ENCODE data around the gene DOP1B.

The DOP1B gene

DNA sequence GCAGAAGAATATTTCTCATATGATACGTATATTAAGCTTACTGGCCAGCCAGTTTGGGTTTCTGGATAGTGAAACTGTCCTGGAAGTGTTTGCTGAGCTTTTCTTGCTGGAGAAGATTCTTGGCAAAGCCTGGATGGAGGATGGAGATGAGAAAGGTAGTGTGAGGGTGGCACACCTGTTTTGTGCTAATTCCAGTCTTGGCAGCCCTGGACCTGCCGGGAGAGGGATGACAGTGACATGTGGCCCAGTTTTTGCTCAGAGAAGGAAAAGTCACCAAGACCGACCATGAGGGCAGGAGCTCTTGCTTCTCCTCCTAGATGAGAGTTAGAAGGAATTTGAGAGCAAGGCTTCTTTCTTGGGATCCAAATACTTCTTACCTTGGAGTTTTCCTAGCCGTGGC is 34.1 kb downstream of the DOP1B start:
- no peak overlapping the region for H2BK15ac ChIP-seq (ENCODE audit: low read length)
- H3K18ac ChIP-seq (ENCODE audit: low read length) = no peak overlapping the region
- no peak overlapping the region for H3K14ac ChIP-seq (ENCODE audit: low read length)
- H3K9ac ChIP-seq (ENCODE audit: low read depth, low read length, poor library complexity) = no peak overlapping the region
- WGBS, 2 donors (ENCODE audit: extremely low coverage in 2 of 2, insufficient read length in 2 of 2, insufficient replicate concordance in 1 of 2) = no CpG with 5 or more reads among the region's 4 CpGs
- no peak overlapping the region for H2BK5ac ChIP-seq (ENCODE audit: low read length)
- no peak overlapping the region for H4K8ac ChIP-seq (ENCODE audit: low read depth, low read length)
- no peak overlapping the region for H3K4me2 ChIP-seq (ENCODE audit: insufficient read depth, low read length, poor library complexity, severe bottlenecking)
- no peaks in the 10 kb centered on the region for H3K27me3 ChIP-seq (ENCODE audit: control insufficient read depth in 3 of 3, insufficient read depth in 3 of 3, low read depth in 1 of 3, low read length in 3 of 3)
- no peak overlapping the region for H3K4me3 ChIP-seq (ENCODE audit: low read length in 2 of 2)
- no peak overlapping the region for H2BK120ac ChIP-seq (ENCODE audit: low read depth, low read length)
- DNase-seq (ENCODE audit: low spot score) = no peak
- H2BK12ac ChIP-seq (ENCODE audit: low read length) = no peak overlapping the region
- no peak overlapping the region for H2AFZ ChIP-seq (ENCODE audit: low read length)
- H2AK5ac ChIP-seq (ENCODE audit: low read depth, low read length) = no peak overlapping the region
- no peak overlapping the region for H4K91ac ChIP-seq (ENCODE audit: low read depth, low read length, poor library complexity)
- no peaks in the 10 kb centered on the region for H3K79me1 ChIP-seq (ENCODE audit: low read depth, low read length)
- H3K23ac ChIP-seq (ENCODE audit: low read depth, low read length, poor library complexity) = no peak overlapping the region
- no peaks in the 10 kb centered on the region for H3K36me3 ChIP-seq (replicated peaks in 1 of 2; ENCODE audit: control insufficient read depth in 2 of 2, insufficient read depth in 2 of 2, low read length in 2 of 2)
- H3K4ac ChIP-seq (ENCODE audit: low read length) = no peak overlapping the region
- peaks cover 6 to 7% of the 10 kb centered on the region in 2 donors for H3K4me1 ChIP-seq (ENCODE audit: control insufficient read depth in 2 of 2, insufficient read depth in 1 of 2, low read depth in 1 of 2, low read length in 2 of 2)
- H3K9me3 ChIP-seq (replicated peaks in 1 of 2; ENCODE audit: control insufficient read depth in 2 of 2, insufficient read depth in 1 of 2, low read depth in 1 of 2, low read length in 2 of 2) = peaks cover 0 to 1% of the 10 kb centered on the region in 2 donors
- no peak overlapping the region for H3K27ac ChIP-seq (replicated peaks; ENCODE audit: low read length)

DNA sequence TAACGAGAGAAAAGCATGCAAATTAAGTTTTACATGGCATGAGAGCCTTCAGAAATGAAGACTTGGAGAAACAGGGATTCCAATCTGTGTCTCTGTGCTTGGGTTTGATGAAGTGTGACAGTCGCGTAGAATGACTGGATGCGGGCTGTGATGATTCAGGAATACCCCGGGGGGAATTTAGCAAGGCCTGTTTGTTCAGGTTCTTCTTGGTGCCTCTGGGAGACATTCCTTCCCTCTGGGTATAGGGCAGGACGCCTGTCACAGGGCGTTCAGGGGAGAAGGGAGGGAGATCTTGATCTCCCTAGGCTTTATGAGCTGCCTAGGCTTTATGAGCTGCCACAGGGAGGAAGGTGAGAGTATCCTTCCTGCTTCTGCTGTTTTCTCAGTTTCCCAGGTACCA is 36.6 kb downstream of the DOP1B start:
- H3K23ac ChIP-seq (ENCODE audit: low read depth, low read length, poor library complexity) = no peak overlapping the region
- no peak overlapping the region for H3K27ac ChIP-seq (replicated peaks; ENCODE audit: low read length)
- H3K18ac ChIP-seq (ENCODE audit: low read length) = no peak overlapping the region
- H3K4me2 ChIP-seq (ENCODE audit: insufficient read depth, low read length, poor library complexity, severe bottlenecking) = no peak overlapping the region
- no peaks in the 10 kb centered on the region for H3K27me3 ChIP-seq (ENCODE audit: control insufficient read depth in 3 of 3, insufficient read depth in 3 of 3, low read depth in 1 of 3, low read length in 3 of 3)
- H3K79me1 ChIP-seq (ENCODE audit: low read depth, low read length) = no peaks in the 10 kb centered on the region
- DNase-seq (ENCODE audit: low spot score) = no peak
- no peak overlapping the region for H2BK12ac ChIP-seq (ENCODE audit: low read length)
- H4K91ac ChIP-seq (ENCODE audit: low read depth, low read length, poor library complexity) = no peak overlapping the region
- no peak overlapping the region for H3K4ac ChIP-seq (ENCODE audit: low read length)
- no peaks in the 10 kb centered on the region for H3K9me3 ChIP-seq (replicated peaks in 1 of 2; ENCODE audit: control insufficient read depth in 2 of 2, insufficient read depth in 1 of 2, low read depth in 1 of 2, low read length in 2 of 2)
- H2BK120ac ChIP-seq (ENCODE audit: low read depth, low read length) = no peak overlapping the region
- H3K36me3 ChIP-seq (replicated peaks in 1 of 2; ENCODE audit: control insufficient read depth in 2 of 2, insufficient read depth in 2 of 2, low read length in 2 of 2) = no peaks in the 10 kb centered on the region
- no peak overlapping the region for H2AFZ ChIP-seq (ENCODE audit: low read length)
- H4K8ac ChIP-seq (ENCODE audit: low read depth, low read length) = no peak overlapping the region
- no peak overlapping the region for H2BK15ac ChIP-seq (ENCODE audit: low read length)
- no peak overlapping the region for H3K14ac ChIP-seq (ENCODE audit: low read length)
- H3K4me1 ChIP-seq (ENCODE audit: control insufficient read depth in 2 of 2, insufficient read depth in 1 of 2, low read depth in 1 of 2, low read length in 2 of 2) = peaks cover 5% of the 10 kb centered on the region in 2 donors
- no peak overlapping the region for H2AK5ac ChIP-seq (ENCODE audit: low read depth, low read length)
- WGBS, 2 donors (ENCODE audit: extremely low coverage in 2 of 2, insufficient read length in 2 of 2, insufficient replicate concordance in 1 of 2) = no CpG with 5 or more reads among the region's 7 CpGs
- no peak overlapping the region for H3K4me3 ChIP-seq (ENCODE audit: low read length in 2 of 2)
- no peak overlapping the region for H3K9ac ChIP-seq (ENCODE audit: low read depth, low read length, poor library complexity)
- H2BK5ac ChIP-seq (ENCODE audit: low read length) = no peak overlapping the region

DNA sequence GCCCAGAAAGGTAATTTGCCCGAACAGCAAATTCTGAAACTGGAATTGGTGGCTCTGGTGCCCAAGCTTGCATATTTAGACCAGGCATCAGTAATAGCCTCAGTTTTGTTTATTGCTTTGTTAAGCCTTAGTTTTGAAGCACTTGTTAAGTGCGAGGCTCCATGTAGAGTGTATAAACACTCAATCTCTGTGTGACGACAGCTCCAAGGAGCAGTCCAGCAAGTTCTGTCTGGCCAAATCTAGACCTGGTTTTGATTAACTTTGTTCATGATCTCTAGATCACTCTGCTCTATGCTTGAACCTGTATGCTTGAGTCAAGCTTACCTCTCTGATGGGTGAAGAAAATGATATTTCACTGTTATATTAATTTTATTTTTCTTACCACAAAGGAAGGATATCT is 37.4 kb downstream of the DOP1B start:
- Histone ChIP-seq H4K8ac (ENCODE audit: low read depth, low read length) (no peak overlapping the region), H2AFZ (ENCODE audit: low read length) (no peak overlapping the region), H3K4me2 (ENCODE audit: insufficient read depth, low read length, poor library complexity, severe bottlenecking) (no peak overlapping the region), H3K9me3 (replicated peaks in 1 of 2; ENCODE audit: control insufficient read depth in 2 of 2, insufficient read depth in 1 of 2, low read depth in 1 of 2, low read length in 2 of 2) (no peaks in the 10 kb centered on the region), H3K9ac (ENCODE audit: low read depth, low read length, poor library complexity) (no peak overlapping the region), H4K91ac (ENCODE audit: low read depth, low read length, poor library complexity) (no peak overlapping the region), H3K23ac (ENCODE audit: low read depth, low read length, poor library complexity) (no peak overlapping the region), H3K79me1 (ENCODE audit: low read depth, low read length) (no peaks in the 10 kb centered on the region), H2BK12ac (ENCODE audit: low read length) (no peak overlapping the region), H2BK120ac (ENCODE audit: low read depth, low read length) (no peak overlapping the region), H3K4me3 (ENCODE audit: low read length in 2 of 2) (no peak overlapping the region), H2BK15ac (ENCODE audit: low read length) (no peak overlapping the region), H2BK5ac (ENCODE audit: low read length) (no peak overlapping the region), H3K14ac (ENCODE audit: low read length) (no peak overlapping the region), H3K4ac (ENCODE audit: low read length) (no peak overlapping the region), H3K27me3 (ENCODE audit: control insufficient read depth in 3 of 3, insufficient read depth in 3 of 3, low read depth in 1 of 3, low read length in 3 of 3) (no peaks in the 10 kb centered on the region), H3K18ac (ENCODE audit: low read length) (no peak overlapping the region), H3K27ac (replicated peaks; ENCODE audit: low read length) (no peak overlapping the region), H2AK5ac (ENCODE audit: low read depth, low read length) (no peak overlapping the region), H3K4me1 (ENCODE audit: control insufficient read depth in 2 of 2, insufficient read depth in 1 of 2, low read depth in 1 of 2, low read length in 2 of 2) (peaks cover 0 to 3% of the 10 kb centered on the region in 2 donors), H3K36me3 (replicated peaks in 1 of 2; ENCODE audit: control insufficient read depth in 2 of 2, insufficient read depth in 2 of 2, low read length in 2 of 2) (peaks cover 0 to 6% of the 10 kb centered on the region in 2 donors)
- no CpG with 5 or more reads among the region's 3 CpGs for whole genome bisulfite sequencing, 2 donors (ENCODE audit: extremely low coverage in 2 of 2, insufficient read length in 2 of 2, insufficient replicate concordance in 1 of 2)
- DNase-seq (ENCODE audit: low spot score) = no peak

DNA sequence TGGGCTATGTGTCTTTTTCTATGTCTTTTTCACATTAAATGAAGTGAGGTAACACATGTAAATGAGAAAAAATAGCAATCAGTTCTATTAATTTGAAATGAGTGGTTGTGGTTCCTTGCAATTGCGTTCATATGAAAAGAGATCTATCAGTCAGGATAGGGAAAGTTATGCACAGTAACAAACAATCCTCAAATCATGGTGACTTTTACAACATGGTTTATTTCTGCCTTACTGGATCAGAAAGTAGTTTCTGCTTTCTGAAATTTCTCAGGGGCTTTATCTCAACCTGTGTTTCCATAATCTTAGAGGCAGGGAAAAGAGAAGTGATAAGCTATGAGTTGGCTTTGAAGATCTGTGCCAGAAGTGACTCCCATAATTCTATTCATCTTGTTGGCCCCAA is 39.0 kb downstream of the DOP1B start:
- no peak overlapping the region for H2BK120ac ChIP-seq (ENCODE audit: low read depth, low read length)
- H3K4me3 ChIP-seq (ENCODE audit: low read length in 2 of 2) = no peak overlapping the region
- no peak overlapping the region for H3K27ac ChIP-seq (replicated peaks; ENCODE audit: low read length)
- H2AK5ac ChIP-seq (ENCODE audit: low read depth, low read length) = no peak overlapping the region
- no peak for DNase-seq (ENCODE audit: low spot score)
- H2BK12ac ChIP-seq (ENCODE audit: low read length) = no peak overlapping the region
- H4K8ac ChIP-seq (ENCODE audit: low read depth, low read length) = no peak overlapping the region
- H2BK5ac ChIP-seq (ENCODE audit: low read length) = no peak overlapping the region
- H3K4me2 ChIP-seq (ENCODE audit: insufficient read depth, low read length, poor library complexity, severe bottlenecking) = no peak overlapping the region
- no peak overlapping the region for H2AFZ ChIP-seq (ENCODE audit: low read length)
- H3K18ac ChIP-seq (ENCODE audit: low read length) = no peak overlapping the region
- no peak overlapping the region for H3K23ac ChIP-seq (ENCODE audit: low read depth, low read length, poor library complexity)
- H3K14ac ChIP-seq (ENCODE audit: low read length) = no peak overlapping the region
- peaks cover 0 to 3% of the 10 kb centered on the region in 2 donors for H3K4me1 ChIP-seq (ENCODE audit: control insufficient read depth in 2 of 2, insufficient read depth in 1 of 2, low read depth in 1 of 2, low read length in 2 of 2)
- no peaks in the 10 kb centered on the region for H3K9me3 ChIP-seq (replicated peaks in 1 of 2; ENCODE audit: control insufficient read depth in 2 of 2, insufficient read depth in 1 of 2, low read depth in 1 of 2, low read length in 2 of 2)
- no peak overlapping the region for H2BK15ac ChIP-seq (ENCODE audit: low read length)
- WGBS, 2 donors (ENCODE audit: extremely low coverage in 2 of 2, insufficient read length in 2 of 2, insufficient replicate concordance in 1 of 2) = no CpG with 5 or more reads among the region's 1 CpG
- H3K36me3 ChIP-seq (replicated peaks in 1 of 2; ENCODE audit: control insufficient read depth in 2 of 2, insufficient read depth in 2 of 2, low read length in 2 of 2) = peaks cover 0 to 13% of the 10 kb centered on the region in 2 donors
- no peak overlapping the region for H4K91ac ChIP-seq (ENCODE audit: low read depth, low read length, poor library complexity)
- no peak overlapping the region for H3K9ac ChIP-seq (ENCODE audit: low read depth, low read length, poor library complexity)
- H3K27me3 ChIP-seq (ENCODE audit: control insufficient read depth in 3 of 3, insufficient read depth in 3 of 3, low read depth in 1 of 3, low read length in 3 of 3) = no peaks in the 10 kb centered on the region
- H3K79me1 ChIP-seq (ENCODE audit: low read depth, low read length) = no peaks in the 10 kb centered on the region
- no peak overlapping the region for H3K4ac ChIP-seq (ENCODE audit: low read length)
